Activated naive CD4-positive, alpha-beta T cell treated with Interleukin-2 at 50 U/mL for 16 hours (primary cell): ENCODE data around the gene RIN3.

ENCODE experiments used
- DNase-seq: peaks from one replicate; pipeline ENCODE4 v3.0.0-alpha.2; 2020

The RIN3 gene

GRCh38 chr14:92605274-92605940 lies 91.8 kb downstream of the RIN3 start:
- DNase-seq, result no peak

GRCh38 chr14:92607251-92607650 lies 93.7 kb downstream of the RIN3 start:
- DNase-seq, result no peak

- no peak for DNase-seq
Measured at GRCh38 chr14:92607702-92608429, 94.3 kb downstream of the RIN3 start.

GRCh38 chr14:92609955-92610354 lies 96.4 kb downstream of the RIN3 start:
- no peak for DNase-seq

- no peak for DNase-seq
Measured at GRCh38 chr14:92610849-92611271, 97.3 kb downstream of the RIN3 start.

GRCh38 chr14:92613008-92613658 lies 99.6 kb downstream of the RIN3 start:
- DNase-seq, result peak; percentile 68

GRCh38 chr14:92613681-92614260 lies 100.2 kb downstream of the RIN3 start:
- DNase-seq, result no peak

GRCh38 chr14:92615451-92615850 lies 101.9 kb downstream of the RIN3 start:
- peak; percentile 53 for DNase-seq

GRCh38 chr14:92616178-92616577 lies 102.6 kb downstream of the RIN3 start:
- DNase-seq, result no peak

- no peak for DNase-seq
Measured at GRCh38 chr14:92617581-92617980, 104.0 kb downstream of the RIN3 start.

GRCh38 chr14:92619671-92620456 lies 106.3 kb downstream of the RIN3 start:
- no peak for DNase-seq

- DNase-seq, result no peak
Measured at GRCh38 chr14:92622311-92622710, 108.7 kb downstream of the RIN3 start.

GRCh38 chr14:92624764-92625163 lies 111.2 kb downstream of the RIN3 start:
- no peak for DNase-seq

GRCh38 chr14:92625213-92625612 lies 111.6 kb downstream of the RIN3 start:
- DNase-seq, result no peak

- DNase-seq, result no peak
Measured at GRCh38 chr14:92626041-92626440, 112.5 kb downstream of the RIN3 start.

GRCh38 chr14:92627707-92628215 lies 114.2 kb downstream of the RIN3 start:
- no peak for DNase-seq

- DNase-seq, result no peak
Measured at GRCh38 chr14:92628636-92629035, 115.1 kb downstream of the RIN3 start.

- DNase-seq, result no peak
Measured at GRCh38 chr14:92630367-92630766, 116.8 kb downstream of the RIN3 start.

GRCh38 chr14:92631098-92631497 lies 117.5 kb downstream of the RIN3 start:
- DNase-seq, result no peak

GRCh38 chr14:92632546-92633273 lies 119.1 kb downstream of the RIN3 start:
- no peak for DNase-seq

GRCh38 chr14:92633274-92633616 lies 119.7 kb downstream of the RIN3 start:
- DNase-seq, result no peak

GRCh38 chr14:92633724-92634123 lies 120.1 kb downstream of the RIN3 start:
- DNase-seq, result no peak
